Measurements from ENCODE around the gene COL11A2. TPM values are rescaled to one million over a fixed set of nuclear protein-coding genes. Genes with fewer than 3 reads are reported as not detected.

Gene COL11A2
- total and polyA plus RNA-seq, 2 of the 13 experiments (the other 11 are each of a cell fraction or from before 2014, with no cell fraction given), result 0.55 TPM

- TF ChIP-seq NAIF1 (CRISPR knock-in tag; IDR thresholded peaks at IDR 0.05; ENCODE audit: borderline replicate concordance), result peak; percentile 33; the same call in 1 of the 2 replicates
- 0 out of 2 replicates have a peak, but pooled peaks have one; percentile 88 for TF ChIP-seq ZFP36L2 (CRISPR knock-in tag; IDR thresholded peaks at IDR 0.05)
- peak; percentile 81; the same call in 1 of the 2 replicates for TF ChIP-seq IRX3 (CRISPR knock-in tag; IDR thresholded peaks at IDR 0.05; ENCODE audit: borderline replicate concordance, low read depth)
- TF ChIP-seq THAP8 (CRISPR knock-in tag; IDR thresholded peaks at IDR 0.05; ENCODE audit: borderline replicate concordance), result no peak
- TF ChIP-seq TRAFD1 (CRISPR knock-in tag; IDR thresholded peaks at IDR 0.05; ENCODE audit: borderline replicate concordance), result 0 out of 2 replicates have a peak, but pooled peaks have one; percentile 22
- TF ChIP-seq CHD4 (IDR thresholded peaks at IDR 0.05; ENCODE audit: borderline replicate concordance, low read length), result no peak; the same call in 1 of the 2 replicates
- TF ChIP-seq RNF219 (CRISPR knock-in tag; IDR thresholded peaks at IDR 0.05), result no peak
- peak; percentile 90 for TF ChIP-seq RXRA (CRISPR knock-in tag; IDR thresholded peaks at IDR 0.05)
- no peak; the same call in none of the 2 replicates for TF ChIP-seq HMG20A (CRISPR knock-in tag; IDR thresholded peaks at IDR 0.05; ENCODE audit: borderline replicate concordance)
- peak; percentile 86; the same call in 2 of the 3 replicates for TF ChIP-seq MXI1 (IDR thresholded peaks at IDR 0.05; ENCODE audit: borderline replicate concordance, low read depth, low read length)
- TF ChIP-seq NFYB (CRISPR knock-in tag; IDR thresholded peaks at IDR 0.05), result peak; percentile 54
- TF ChIP-seq GATA4 (IDR thresholded peaks at IDR 0.05; ENCODE audit: borderline replicate concordance, low read depth), result peak; percentile 58; the same call in 1 of the 2 replicates
- peak in 1 of 2 experiments; percentile 37; a peak in 1 of 4 replicates for TF ChIP-seq ATF4 (CRISPR knock-in tag; IDR thresholded peaks at IDR 0.05)
- TF ChIP-seq ZBTB44 (CRISPR knock-in tag; IDR thresholded peaks at IDR 0.05), result no peak
- TF ChIP-seq FOXP1 (IDR thresholded peaks at IDR 0.05), result no peak
- peak; percentile 76 for TF ChIP-seq FOXP1 (CRISPR knock-in tag; IDR thresholded peaks at IDR 0.05)
- TF ChIP-seq ZNF343 (CRISPR knock-in tag; IDR thresholded peaks at IDR 0.05), result 0 out of 2 replicates have a peak, but pooled peaks have one; percentile 73
- TF ChIP-seq MXD3 (CRISPR knock-in tag; IDR thresholded peaks at IDR 0.05), result peak; percentile 66; the same call in 1 of the 2 replicates
- 0 out of 2 replicates have a peak, but pooled peaks have one; percentile 47 for TF ChIP-seq ZBTB14 (CRISPR knock-in tag; IDR thresholded peaks at IDR 0.05)
Observed at GRCh38 chr6:33200219-33201146, 8.2 kb upstream of the COL11A2 start, which contains the start of the genes RXRB and SLC39A7 (continued).
